ENCODE data around the gene TNRC6B.
"Not testable (repeated sequence)": the region's sequence is repeated elsewhere in the genome, so short reads cannot be mapped to it uniquely, and the experiment has no call there.

TNRC6B gene

DNA sequence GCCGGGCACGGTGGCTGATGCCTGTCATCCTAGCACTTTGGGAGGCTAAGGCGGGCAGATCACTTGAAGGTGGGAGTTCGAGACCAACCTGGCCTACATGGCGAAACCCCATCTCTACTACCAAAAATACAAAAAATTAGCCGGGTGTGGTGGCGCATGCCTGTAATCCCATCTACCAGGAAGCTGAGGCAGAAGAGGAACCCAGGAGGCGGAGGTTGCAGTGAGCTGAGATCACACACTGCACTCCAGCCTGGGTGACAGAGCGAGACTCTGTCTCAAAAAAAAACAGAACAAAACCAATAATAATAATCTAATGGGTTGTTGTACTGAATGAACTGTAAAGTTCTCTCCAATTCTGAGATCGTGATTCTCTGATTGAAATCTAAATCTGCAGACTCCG lies 200.7 kb downstream of the TNRC6B start:
- H2BK15ac ChIP-seq (ENCODE audit: low read depth, poor library complexity, severe bottlenecking); H3K27me3 ChIP-seq (ENCODE audit: control insufficient read depth in 1 of 2, insufficient read depth in 1 of 2, low read length in 2 of 2); H2AK5ac ChIP-seq (ENCODE audit: low read length, severe bottlenecking); H3K4ac ChIP-seq (ENCODE audit: low read depth in 1 of 2, low read length in 2 of 2); H4K8ac ChIP-seq (ENCODE audit: low read length); H2BK12ac ChIP-seq (ENCODE audit: low read length in 2 of 2); H3K4me3 ChIP-seq (ENCODE audit: insufficient read depth in 1 of 2, low read depth in 1 of 2, low read length in 2 of 2); H3K4me1 ChIP-seq (ENCODE audit: control insufficient read depth, insufficient read depth, low read depth, low read length); H3K27ac ChIP-seq (ENCODE audit: low read length, poor library complexity, severe bottlenecking); H2BK120ac ChIP-seq (ENCODE audit: low read depth, low read length); H3K9ac ChIP-seq (ENCODE audit: low read length); H3K9me3 ChIP-seq (ENCODE audit: control insufficient read depth, low read length); H3K4me2 ChIP-seq (ENCODE audit: low read length, poor library complexity, severe bottlenecking); H3K23ac ChIP-seq (ENCODE audit: low read length in 2 of 2); H3K14ac ChIP-seq (ENCODE audit: low read length in 2 of 2); H3K18ac ChIP-seq (ENCODE audit: low read depth in 1 of 2, low read length in 2 of 2); H2AFZ ChIP-seq (ENCODE audit: low read depth, low read length); H2BK5ac ChIP-seq (ENCODE audit: low read depth, low read length, poor library complexity, severe bottlenecking); H4K91ac ChIP-seq (ENCODE audit: low read length); DNase-seq: not testable (repeated sequence)
- Histone ChIP-seq H3K36me3 (ENCODE audit: control insufficient read depth in 1 of 2, insufficient read depth in 2 of 2, low read depth in 1 of 2, low read length in 2 of 2) (peaks cover 0 to 10% of the 10 kb centered on the region in 2 experiments), H3K79me1 (replicated peaks; ENCODE audit: low read length, poor library complexity, severe bottlenecking) (peaks cover 47% of the 10 kb centered on the region)
- WGBS, result 93% methylated on average over 9 of the region's 11 CpGs

DNA sequence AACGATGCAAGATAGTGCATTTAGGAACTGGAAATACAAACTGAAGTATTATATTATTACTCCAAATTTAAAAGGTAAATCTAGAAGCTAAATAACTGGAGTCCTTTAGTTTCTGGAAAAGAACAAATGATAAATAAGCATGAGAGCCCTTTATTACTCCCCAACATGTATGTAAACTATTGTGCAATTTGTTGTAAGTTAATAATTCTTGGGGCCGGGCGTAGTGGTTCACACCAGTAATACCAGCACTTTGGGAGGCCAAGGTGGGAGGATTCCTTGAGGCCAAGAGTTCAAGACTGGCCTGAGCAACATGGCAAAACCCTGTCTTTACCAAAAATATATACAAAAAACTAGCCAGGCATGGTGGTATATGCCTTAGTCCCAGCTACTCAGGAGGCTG lies 203.7 kb downstream of the TNRC6B start:
- WGBS, result 100% methylated on average over 2 of the region's 3 CpGs
- Histone ChIP-seq H3K36me3 (ENCODE audit: control insufficient read depth in 1 of 2, insufficient read depth in 2 of 2, low read depth in 1 of 2, low read length in 2 of 2) (peaks cover 0 to 6% of the 10 kb centered on the region in 2 experiments), H2BK120ac (ENCODE audit: low read depth, low read length) (no peak overlapping the region), H3K4me1 (ENCODE audit: control insufficient read depth, insufficient read depth, low read depth, low read length) (peaks cover 4% of the 10 kb centered on the region), H3K4ac (ENCODE audit: low read depth in 1 of 2, low read length in 2 of 2) (no peak overlapping the region), H3K27ac (ENCODE audit: low read length, poor library complexity, severe bottlenecking) (no peak overlapping the region), H3K4me3 (ENCODE audit: insufficient read depth in 1 of 2, low read depth in 1 of 2, low read length in 2 of 2) (no peak overlapping the region), H2BK12ac (ENCODE audit: low read length in 2 of 2) (no peak overlapping the region), H4K8ac (ENCODE audit: low read length) (no peak overlapping the region), H3K9ac (ENCODE audit: low read length) (no peak overlapping the region), H3K9me3 (ENCODE audit: control insufficient read depth, low read length) (no peaks in the 10 kb centered on the region), H3K18ac (ENCODE audit: low read depth in 1 of 2, low read length in 2 of 2) (no peak overlapping the region), H3K23ac (ENCODE audit: low read length in 2 of 2) (no peak overlapping the region), H2AFZ (ENCODE audit: low read depth, low read length) (no peak overlapping the region), H3K79me1 (replicated peaks; ENCODE audit: low read length, poor library complexity, severe bottlenecking) (peaks cover 45% of the 10 kb centered on the region), H3K14ac (ENCODE audit: low read length in 2 of 2) (no peak overlapping the region), H3K27me3 (ENCODE audit: control insufficient read depth in 1 of 2, insufficient read depth in 1 of 2, low read length in 2 of 2) (no peaks in the 10 kb centered on the region), H2BK15ac (ENCODE audit: low read depth, poor library complexity, severe bottlenecking) (no peak overlapping the region), H2AK5ac (ENCODE audit: low read length, severe bottlenecking) (no peak overlapping the region), H4K91ac (ENCODE audit: low read length) (no peak overlapping the region), H2BK5ac (ENCODE audit: low read depth, low read length, poor library complexity, severe bottlenecking) (no peak overlapping the region), H3K4me2 (ENCODE audit: low read length, poor library complexity, severe bottlenecking) (no peak overlapping the region)
- DNase-seq, result no peak

DNA sequence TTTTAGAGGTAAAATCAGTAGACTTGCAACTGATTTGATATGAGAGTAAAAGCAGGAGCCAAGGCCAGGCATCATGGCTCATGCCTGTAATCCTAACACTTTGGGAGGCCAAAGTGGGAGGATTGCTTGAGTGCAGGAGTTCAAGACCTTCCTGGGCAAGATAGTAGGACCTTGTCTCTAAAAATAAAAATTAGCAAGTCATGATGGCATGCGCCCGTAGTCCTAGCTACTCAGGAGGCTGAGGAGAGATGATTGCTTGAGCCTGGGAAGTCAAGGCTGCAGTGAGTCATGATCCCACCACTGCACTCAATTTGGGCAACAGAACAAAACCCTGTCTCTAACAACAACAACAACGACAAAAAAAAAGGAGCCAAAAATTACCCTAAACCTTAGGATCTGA lies 206.2 kb downstream of the TNRC6B start:
- no peak overlapping the region for H3K4me3 ChIP-seq (ENCODE audit: insufficient read depth in 1 of 2, low read depth in 1 of 2, low read length in 2 of 2)

DNA sequence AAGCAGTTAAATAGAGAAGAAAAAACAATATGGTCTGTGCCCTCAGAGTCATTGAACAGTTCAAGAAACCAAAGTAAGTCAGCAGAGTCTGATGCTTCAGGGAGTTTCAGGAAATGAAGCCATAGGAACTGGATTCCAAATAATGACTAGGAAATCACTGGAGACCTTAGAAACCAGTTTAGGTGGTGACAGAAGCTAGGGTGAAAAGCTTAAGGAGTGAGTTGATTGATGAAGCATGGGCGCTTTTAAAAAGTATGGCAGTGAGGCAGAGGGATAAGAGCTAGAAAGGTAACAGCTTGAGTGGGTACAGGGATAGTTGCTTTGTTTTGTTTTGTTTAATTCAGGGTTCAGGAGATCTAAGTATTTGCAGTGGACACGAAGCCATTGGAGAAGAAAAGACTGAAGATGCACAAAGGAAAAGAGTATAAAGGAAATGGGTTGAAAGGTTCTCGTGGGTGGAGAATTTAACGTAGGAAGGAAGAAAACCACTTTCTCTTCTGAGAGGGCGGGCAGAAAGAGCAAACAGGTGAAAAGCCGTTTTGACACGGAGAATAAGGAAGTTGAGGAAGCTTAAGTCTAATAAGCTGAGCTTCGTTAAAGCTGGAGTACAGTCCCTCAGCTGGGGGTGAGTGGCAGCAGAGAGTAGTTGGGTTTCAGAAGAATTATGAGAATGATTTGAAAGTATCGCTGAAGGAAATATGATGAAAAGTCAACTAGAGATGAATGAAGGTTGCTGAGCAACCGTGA lies 207.5 kb downstream of the TNRC6B start:
- no peak overlapping the region for H2BK12ac ChIP-seq (ENCODE audit: low read length in 2 of 2)
- H3K14ac ChIP-seq (ENCODE audit: low read length in 2 of 2), result no peak overlapping the region
- H2AFZ ChIP-seq (ENCODE audit: low read depth, low read length), result no peak overlapping the region
- no peak overlapping the region for H4K91ac ChIP-seq (ENCODE audit: low read length)
- H3K9me3 ChIP-seq (ENCODE audit: control insufficient read depth, low read length), result no peaks in the 10 kb centered on the region
- no peaks in the 10 kb centered on the region for H3K27me3 ChIP-seq (ENCODE audit: control insufficient read depth in 1 of 2, insufficient read depth in 1 of 2, low read length in 2 of 2)
- 97% methylated on average over 10 of the region's 10 CpGs for WGBS
- H3K4me2 ChIP-seq (ENCODE audit: low read length, poor library complexity, severe bottlenecking), result no peak overlapping the region
- no peak overlapping the region for H2BK15ac ChIP-seq (ENCODE audit: low read depth, poor library complexity, severe bottlenecking)
- H3K18ac ChIP-seq (ENCODE audit: low read depth in 1 of 2, low read length in 2 of 2), result no peak overlapping the region
- H3K4me3 ChIP-seq (ENCODE audit: insufficient read depth in 1 of 2, low read depth in 1 of 2, low read length in 2 of 2), result no peak overlapping the region
- no peak overlapping the region for H2AK5ac ChIP-seq (ENCODE audit: low read length, severe bottlenecking)
- H4K8ac ChIP-seq (ENCODE audit: low read length), result no peak overlapping the region
- no peak overlapping the region for H3K27ac ChIP-seq (ENCODE audit: low read length, poor library complexity, severe bottlenecking)
- H3K23ac ChIP-seq (ENCODE audit: low read length in 2 of 2), result no peak overlapping the region
- H3K9ac ChIP-seq (ENCODE audit: low read length), result peak overlapping the region; percentile 76
- DNase-seq, result no peak
- no peak overlapping the region for H2BK5ac ChIP-seq (ENCODE audit: low read depth, low read length, poor library complexity, severe bottlenecking)
- H3K79me1 ChIP-seq (replicated peaks; ENCODE audit: low read length, poor library complexity, severe bottlenecking), result peaks cover 40% of the 10 kb centered on the region
- H3K36me3 ChIP-seq (ENCODE audit: control insufficient read depth in 1 of 2, insufficient read depth in 2 of 2, low read depth in 1 of 2, low read length in 2 of 2), result peaks cover 0 to 5% of the 10 kb centered on the region in 2 experiments
- H3K4me1 ChIP-seq (ENCODE audit: control insufficient read depth, insufficient read depth, low read depth, low read length), result peaks cover 3% of the 10 kb centered on the region
- no peak overlapping the region for H3K4ac ChIP-seq (ENCODE audit: low read depth in 1 of 2, low read length in 2 of 2)
- no peak overlapping the region for H2BK120ac ChIP-seq (ENCODE audit: low read depth, low read length)

More for the DNA sequence above, 206.2 kb downstream of the TNRC6B start:
- 56% methylated on average over 2 of the region's 3 CpGs for WGBS
- Histone ChIP-seq H3K9me3 (ENCODE audit: control insufficient read depth, low read length) (no peaks in the 10 kb centered on the region), H3K4me2 (ENCODE audit: low read length, poor library complexity, severe bottlenecking) (no peak overlapping the region), H2AFZ (ENCODE audit: low read depth, low read length) (no peak overlapping the region), H4K91ac (ENCODE audit: low read length) (no peak overlapping the region), H2AK5ac (ENCODE audit: low read length, severe bottlenecking) (no peak overlapping the region), H2BK5ac (ENCODE audit: low read depth, low read length, poor library complexity, severe bottlenecking) (no peak overlapping the region), H2BK15ac (ENCODE audit: low read depth, poor library complexity, severe bottlenecking) (no peak overlapping the region), H3K27ac (ENCODE audit: low read length, poor library complexity, severe bottlenecking) (no peak overlapping the region), H3K18ac (ENCODE audit: low read depth in 1 of 2, low read length in 2 of 2) (no peak overlapping the region), H2BK12ac (ENCODE audit: low read length in 2 of 2) (no peak overlapping the region), H3K14ac (ENCODE audit: low read length in 2 of 2) (no peak overlapping the region), H3K36me3 (ENCODE audit: control insufficient read depth in 1 of 2, insufficient read depth in 2 of 2, low read depth in 1 of 2, low read length in 2 of 2) (peaks cover 0 to 5% of the 10 kb centered on the region in 2 experiments), H3K23ac (ENCODE audit: low read length in 2 of 2) (no peak overlapping the region), H2BK120ac (ENCODE audit: low read depth, low read length) (no peak overlapping the region), H3K27me3 (ENCODE audit: control insufficient read depth in 1 of 2, insufficient read depth in 1 of 2, low read length in 2 of 2) (no peaks in the 10 kb centered on the region), H3K79me1 (replicated peaks; ENCODE audit: low read length, poor library complexity, severe bottlenecking) (peaks cover 41% of the 10 kb centered on the region), H4K8ac (ENCODE audit: low read length) (no peak overlapping the region), H3K9ac (ENCODE audit: low read length) (peak overlapping the region; percentile 76), H3K4ac (ENCODE audit: low read depth in 1 of 2, low read length in 2 of 2) (no peak overlapping the region), H3K4me1 (ENCODE audit: control insufficient read depth, insufficient read depth, low read depth, low read length) (peaks cover 3% of the 10 kb centered on the region)
- DNase-seq, result peak; percentile 82

Data from mesenchymal stem cell (in vitro differentiated cells and primary cell).